HG03097 (cell line): ENCODE results near the gene AP5S1.
"Not testable (repeated sequence)": the region's sequence is repeated elsewhere in the genome, so short reads cannot be mapped to it uniquely, and the experiment has no call there.

Experiments
- ATAC-seq: cut with Tn5 transposase; IDR thresholded peaks from one replicate; pipeline ENCODE4 v1.9.1; 2021; ENCODE audit not compliant: unreplicated experiment, low FRiP score

Gene AP5S1

DNA sequence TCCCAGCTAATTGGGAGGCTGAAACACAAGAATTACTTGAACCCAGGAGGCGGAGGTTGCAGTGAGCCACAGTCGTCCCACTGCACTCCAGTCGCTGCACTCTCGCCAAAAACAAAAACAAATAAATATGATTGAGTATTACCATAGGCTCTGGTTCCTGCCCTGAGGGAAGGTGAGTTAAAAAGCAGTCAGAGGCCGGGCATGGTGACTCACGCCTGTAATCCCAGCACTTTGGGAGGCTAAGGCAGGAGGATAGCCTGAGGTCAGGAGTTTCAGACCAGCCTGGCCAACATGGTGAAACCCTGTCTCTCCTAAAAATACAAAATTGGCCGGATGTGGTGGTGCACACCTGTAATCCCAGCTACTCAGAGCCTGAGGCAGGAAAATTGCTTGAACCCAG lies 19.9 kb downstream of the AP5S1 start:
- ATAC-seq = not testable (repeated sequence)

DNA sequence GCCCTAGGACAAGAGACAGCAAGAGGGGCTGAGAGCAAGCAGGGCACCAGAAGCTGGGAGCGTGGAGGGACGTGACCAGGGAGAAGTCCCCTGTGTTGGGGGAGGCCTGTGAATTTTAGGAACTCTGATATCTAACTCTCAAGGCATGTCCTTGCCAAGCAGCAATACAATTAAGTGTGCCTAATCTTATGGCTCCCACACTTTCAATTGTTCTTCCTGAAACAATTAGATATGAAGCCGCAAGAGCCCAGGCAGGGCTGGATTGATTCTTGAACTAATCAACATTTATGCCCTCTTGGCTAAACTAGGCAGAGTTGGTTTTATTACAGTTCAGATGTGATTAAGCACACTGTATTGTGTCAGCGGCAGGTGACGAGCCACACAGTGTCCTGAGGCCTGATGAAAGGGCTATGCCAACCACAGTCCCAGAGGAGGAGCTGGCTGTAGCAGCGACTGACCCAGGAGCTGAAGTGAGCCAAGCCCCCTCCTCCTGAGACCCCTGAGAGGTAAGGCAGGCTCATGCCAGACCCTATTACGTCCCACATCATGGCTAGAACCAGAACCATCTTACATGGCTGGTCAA lies 22.1 kb downstream of the AP5S1 start:
- ATAC-seq = no peak

DNA sequence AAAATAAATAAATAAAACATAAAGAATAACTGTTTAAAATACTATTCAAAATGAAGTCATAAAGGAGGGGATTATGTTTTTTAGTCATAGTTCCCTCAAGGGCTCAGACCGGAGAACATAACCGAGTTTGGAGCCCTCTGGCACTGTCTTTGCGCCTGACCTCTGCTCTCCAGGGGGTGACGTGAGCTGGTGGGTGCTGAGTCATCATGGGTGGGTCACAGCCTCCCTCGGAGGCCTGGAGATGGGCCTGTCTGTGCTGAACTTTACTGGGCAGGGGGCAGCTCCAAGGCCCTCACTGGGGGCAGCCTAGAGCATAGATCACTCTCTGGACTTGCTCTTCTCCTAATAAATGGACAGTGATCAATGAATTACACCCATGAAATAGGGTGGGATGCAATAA lies 23.1 kb downstream of the AP5S1 start:
- ATAC-seq = no peak

DNA sequence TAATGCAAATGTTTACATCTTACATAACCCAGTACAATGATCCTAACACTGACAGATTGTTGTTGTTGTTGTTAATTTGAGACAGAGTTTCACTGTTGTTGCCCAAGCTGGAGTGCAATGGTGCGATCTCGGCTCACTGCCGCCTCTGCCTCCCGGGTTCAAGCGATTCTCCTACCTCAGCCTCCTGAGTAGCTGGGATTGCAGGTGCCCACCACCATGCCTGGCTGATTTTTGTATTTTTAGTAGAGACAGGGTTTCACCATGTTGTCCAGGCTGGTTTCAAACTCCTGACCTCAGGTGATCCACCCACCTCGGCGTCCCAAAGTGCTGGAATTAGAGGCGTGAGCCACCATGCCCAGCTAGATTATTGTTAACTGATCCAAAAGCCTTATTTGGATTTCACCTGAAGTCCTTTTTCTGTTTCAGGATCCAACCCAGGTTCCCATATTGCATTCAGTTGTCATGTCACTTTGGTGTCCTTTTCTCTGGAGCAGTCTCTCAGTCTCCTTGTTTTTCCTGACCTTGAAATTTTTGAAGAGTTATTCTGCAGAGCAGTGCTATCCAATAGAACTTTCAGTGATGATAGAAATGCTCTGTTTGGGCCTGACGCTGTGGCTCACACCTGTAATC lies 23.8 kb downstream of the AP5S1 start:
- ATAC-seq = not testable (repeated sequence)

DNA sequence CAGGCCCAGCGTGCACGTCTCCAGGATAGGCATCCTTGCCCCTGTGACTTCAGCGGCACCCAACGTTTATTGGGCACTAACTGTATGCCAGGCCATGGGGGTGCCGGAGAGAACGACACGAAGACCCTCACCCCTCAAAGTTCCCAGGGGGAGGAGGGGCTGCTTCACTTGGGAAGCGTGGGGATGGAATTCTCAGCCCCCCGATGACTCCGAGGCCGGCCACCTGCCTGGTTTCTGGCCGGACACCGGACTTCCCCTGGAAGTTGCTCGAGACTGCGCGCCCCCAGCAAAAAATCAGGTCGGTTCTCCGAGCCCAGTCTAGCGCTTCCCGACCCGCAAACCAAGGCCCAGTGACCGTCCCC lies 26.0 kb downstream of the AP5S1 start:
- no peak for ATAC-seq

DNA sequence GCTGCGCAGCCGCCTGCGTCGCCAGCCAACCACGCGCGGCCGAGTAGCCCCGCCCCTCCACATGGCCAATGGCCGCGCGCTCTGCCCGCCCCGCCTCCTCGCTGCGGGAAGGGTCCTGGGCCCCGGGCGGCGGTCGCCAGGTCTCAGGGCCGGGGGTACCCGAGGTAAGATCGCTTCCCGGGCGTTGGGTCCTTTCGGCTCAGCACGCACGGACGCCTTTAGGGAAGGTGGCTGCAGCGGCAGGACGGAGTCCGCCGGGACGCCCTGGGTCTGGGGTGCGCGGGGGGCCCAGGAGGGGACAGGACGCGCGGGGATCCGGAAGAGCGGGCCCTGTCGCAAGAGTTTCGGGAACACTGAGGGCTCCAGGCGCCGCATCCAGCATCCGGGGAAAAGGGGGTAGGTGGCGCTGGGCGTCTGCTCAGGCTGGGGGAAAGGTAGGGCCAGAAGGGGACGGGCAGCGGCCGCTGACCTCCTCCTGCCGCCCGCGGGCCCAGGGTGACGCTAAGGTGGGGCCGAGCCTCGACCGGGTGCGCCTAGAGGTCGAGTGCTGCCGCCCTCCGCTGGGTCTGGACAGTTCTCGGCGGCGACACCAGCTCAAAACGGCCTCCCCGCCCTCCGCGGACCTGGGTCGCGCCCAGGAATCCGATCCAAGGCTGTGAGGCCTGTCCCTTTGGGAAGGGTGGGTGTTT lies 26.5 kb downstream of the AP5S1 start, which contains the start of gene MAVS:
Gene MAVS (plus strand): TSS at position 95 of the 689 bp plus-strand sequence. CDS start 7,791 bp downstream, outside the sequence.
- peak; percentile 88 for ATAC-seq

DNA sequence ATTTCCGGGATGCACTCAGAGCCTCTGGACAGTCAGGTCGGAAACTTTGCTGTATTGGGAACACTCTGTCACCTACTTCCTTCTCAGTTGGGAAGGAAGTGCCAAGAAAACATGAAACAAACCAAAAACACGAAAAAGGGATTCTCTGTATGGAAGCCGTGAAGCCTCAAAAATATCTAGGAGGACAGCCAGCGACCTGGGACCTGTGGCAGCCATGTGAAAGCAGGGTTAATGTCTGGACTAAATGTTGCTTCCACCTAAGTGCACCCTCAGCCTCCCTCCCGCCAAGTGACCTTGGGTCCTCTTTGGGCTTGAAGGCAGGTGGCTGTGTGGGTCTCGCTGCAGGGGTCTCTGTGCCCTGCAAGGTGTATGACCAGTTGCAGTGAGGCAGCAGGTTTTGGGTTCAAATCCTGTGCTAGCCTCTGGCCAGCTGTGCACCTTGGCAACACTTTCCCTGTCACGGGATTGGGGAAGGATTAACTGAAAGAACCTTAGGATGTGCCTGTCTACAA lies 27.1 kb downstream of the AP5S1 start:
- no peak for ATAC-seq

DNA sequence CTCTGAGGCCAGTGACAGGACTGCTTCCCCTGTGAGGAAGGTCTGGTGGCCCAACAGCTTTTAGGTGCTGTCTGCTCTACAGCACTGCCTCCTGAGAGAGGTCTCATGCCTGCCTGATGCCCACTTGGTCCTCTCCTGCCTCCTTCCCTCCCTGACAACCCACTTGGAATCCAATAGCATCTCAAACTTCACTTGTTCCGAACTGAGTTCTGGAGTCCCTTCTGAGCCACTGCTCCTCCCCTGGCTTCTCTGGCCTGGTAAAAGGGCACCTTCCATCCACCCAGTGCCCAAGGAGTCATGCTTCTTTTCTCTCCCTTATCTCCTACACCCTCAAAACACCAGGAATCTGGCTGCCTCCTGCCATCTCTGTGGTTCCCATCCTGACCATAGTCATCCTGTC lies 28.2 kb downstream of the AP5S1 start:
- no peak for ATAC-seq

DNA sequence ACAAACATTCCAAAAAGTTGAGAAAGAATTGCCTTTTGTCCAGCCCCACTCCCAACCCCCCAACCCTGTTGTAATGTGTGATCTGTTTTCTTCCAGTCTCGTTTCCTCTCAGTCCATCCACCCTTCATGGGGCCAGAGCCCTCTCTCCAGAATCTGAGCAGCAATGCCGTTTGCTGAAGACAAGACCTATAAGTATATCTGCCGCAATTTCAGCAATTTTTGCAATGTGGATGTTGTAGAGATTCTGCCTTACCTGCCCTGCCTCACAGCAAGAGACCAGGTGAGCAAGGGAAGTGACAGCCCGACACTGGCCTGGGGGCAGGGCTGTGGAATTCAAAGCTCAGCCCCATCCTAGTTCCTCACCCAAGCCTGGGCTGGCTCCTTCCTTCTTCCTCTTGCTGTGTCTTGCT lies 34.1 kb downstream of the AP5S1 start:
- ATAC-seq = no peak

DNA sequence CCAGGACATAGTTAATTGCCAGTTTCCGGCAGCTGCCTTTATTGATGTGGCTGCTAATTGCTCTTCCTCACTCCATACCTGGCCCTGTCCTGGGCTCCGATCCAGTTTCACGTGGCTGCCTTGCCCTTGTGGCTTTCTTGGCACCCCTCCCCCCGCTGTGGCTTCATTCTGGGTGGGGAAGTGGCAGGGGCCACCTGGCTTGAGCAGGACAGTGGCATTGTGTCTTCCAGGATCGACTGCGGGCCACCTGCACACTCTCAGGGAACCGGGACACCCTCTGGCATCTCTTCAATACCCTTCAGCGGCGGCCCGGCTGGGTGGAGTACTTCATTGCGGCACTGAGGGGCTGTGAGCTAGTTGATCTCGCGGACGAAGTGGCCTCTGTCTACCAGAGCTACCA lies 37.1 kb downstream of the AP5S1 start:
- ATAC-seq = no peak

DNA sequence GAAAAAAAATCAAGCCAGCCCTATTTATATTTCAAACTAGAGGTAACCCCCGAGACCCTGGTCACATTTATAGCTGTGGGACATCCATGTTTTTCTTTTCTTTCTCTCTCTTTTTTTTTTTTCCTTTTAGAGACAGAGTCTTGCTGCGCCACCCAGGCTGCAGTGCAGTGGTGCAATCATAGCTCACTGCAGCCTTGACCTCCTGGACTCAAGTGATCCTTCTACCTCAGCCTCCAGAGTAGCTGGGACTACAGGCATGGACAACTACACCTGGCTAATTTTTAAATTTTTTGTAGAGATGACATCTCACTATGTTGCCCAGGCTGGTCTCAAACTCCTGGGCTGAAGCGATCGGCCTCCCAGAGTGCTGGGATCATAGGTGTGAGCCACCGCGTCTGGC lies 38.3 kb downstream of the AP5S1 start:
- no peak for ATAC-seq

DNA sequence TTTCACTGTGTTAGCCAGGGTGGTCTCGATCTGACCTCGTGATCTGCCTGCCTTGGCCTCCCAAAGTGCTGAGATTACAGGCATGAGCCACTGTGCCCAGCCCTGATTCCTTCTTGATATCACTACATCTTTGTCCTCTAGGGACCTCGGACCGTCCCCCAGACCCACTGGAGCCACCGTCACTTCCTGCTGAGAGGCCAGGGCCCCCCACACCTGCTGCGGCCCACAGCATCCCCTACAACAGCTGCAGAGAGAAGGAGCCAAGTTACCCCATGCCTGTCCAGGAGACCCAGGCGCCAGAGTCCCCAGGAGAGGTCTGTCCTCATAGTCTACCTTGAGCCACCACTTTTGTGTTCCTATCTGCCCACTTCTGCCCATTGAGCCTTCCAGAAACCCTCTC lies 40.8 kb downstream of the AP5S1 start:
- no peak for ATAC-seq

DNA sequence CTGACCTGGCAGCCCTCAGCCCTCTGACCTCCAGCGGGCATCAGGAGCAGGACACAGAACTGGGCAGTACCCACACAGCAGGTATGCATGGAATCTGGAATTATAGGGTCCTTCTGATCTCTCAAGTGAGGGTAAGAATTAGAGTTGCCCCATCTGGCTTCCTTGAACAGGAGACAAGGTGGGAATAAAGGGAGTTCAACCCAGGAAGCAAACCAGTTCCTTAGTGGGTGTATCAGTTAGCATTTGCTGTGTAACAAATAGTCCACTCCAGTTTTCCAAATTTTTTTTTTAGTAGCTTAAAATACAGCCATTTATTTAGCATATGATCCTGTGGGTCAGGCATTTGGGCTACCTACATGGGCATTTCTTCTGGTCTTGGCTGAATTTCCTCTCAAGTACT lies 42.0 kb downstream of the AP5S1 start:
- no peak for ATAC-seq

DNA sequence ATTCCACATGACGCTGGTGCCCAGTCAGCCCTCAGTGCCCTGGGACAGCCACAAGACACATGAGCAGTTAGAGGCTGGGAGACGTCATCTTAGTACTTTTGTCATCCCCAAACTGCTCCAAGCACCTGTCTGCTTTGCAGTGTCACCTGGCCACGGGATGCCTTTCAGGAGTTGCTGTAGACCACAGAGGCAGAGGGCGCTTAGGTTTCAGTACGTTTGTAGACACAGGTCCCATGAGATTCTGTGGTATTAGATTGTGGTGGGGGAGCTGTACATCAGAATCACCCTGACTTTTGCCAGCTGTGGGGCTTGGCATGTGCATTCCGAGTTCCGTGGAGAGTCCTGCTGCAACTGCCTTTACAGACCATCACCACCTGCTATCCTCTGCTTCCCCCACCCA lies 43.0 kb downstream of the AP5S1 start:
- ATAC-seq = no peak

DNA sequence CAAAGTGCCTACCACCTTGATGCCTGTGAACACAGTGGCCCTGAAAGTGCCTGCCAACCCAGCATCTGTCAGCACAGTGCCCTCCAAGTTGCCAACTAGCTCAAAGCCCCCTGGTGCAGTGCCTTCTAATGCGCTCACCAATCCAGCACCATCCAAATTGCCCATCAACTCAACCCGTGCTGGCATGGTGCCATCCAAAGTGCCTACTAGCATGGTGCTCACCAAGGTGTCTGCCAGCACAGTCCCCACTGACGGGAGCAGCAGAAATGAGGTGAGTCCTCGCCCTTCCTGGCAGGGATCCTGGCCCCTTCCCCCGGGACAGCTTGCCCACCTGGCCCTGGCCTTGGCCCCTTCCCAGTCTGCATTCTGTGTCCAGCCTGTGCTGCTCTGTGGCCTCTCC lies 44.2 kb downstream of the AP5S1 start:
- no peak for ATAC-seq

DNA sequence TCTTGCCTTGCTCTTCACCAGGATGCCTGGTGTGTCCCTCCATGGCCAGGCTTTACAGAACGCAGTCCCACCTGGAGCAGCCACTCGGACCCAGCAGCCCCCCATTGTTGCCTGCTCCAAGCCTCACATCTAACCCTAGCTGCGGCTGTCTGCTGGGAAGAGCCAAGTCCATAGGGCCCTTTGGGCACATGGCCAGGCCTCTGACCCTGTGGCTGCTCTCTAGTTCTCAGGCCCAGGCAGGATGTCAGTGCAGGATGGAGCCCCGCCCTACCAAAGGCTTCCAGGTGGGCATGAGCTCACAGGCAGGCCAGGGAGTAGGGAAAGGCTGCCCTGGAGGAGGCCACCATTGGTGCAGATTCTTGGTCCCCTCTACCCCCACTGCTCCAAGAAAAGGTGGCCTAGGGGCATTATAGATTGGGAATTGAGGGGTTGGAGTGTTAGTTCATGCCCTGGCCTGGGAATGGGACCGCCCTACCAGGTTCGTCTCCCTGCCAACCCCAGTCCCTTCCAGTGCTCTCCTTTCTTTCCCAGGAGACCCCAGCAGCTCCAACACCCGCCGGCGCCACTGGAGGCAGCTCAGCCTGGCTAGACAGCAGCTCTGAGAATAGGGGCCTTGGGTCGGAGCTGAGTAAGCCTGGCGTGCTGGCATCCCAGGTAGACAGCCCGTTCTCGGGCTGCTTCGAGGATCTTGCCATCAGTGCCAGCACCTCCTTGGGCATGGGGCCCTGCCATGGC lies 45.0 kb downstream of the AP5S1 start:
- no peak for ATAC-seq

DNA sequence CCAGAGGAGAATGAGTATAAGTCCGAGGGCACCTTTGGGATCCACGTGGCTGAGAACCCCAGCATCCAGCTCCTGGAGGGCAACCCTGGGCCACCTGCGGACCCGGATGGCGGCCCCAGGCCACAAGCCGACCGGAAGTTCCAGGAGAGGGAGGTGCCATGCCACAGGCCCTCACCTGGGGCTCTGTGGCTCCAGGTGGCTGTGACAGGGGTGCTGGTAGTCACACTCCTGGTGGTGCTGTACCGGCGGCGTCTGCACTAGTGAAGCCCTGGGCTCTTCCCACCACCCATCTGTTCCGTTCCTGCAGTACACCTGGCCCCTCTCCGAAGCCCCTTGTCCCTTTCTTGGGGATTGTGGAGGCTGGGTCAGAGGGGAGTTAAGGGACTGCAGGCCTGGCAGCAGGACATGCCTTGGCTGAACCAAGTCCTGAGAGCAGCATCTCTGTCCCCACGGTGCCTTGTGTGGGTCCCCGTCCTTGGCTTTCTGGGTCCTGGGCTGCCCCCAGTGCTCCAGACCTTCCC lies 45.6 kb downstream of the AP5S1 start:
- ATAC-seq = no peak

DNA sequence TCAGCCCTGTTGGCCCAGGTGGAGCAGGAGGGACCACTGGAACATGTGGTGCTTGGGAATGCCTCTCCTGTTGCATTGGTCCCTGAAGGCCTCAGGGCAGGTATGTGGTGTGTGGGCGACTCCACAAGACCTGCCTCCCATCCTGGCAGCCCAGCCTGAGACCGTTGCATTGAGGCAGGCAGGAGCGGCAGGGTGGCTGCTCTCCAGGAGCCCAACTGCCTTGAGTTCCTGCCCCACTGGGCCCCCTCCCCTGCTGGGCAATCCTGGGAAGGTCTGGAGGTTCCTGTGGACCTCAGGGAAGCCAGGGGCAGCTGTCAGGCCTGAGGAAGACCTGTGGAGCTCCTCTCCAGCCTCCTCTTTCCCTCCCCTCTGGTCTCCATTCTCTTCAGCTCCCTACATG lies 46.1 kb downstream of the AP5S1 start:
- ATAC-seq = no peak

DNA sequence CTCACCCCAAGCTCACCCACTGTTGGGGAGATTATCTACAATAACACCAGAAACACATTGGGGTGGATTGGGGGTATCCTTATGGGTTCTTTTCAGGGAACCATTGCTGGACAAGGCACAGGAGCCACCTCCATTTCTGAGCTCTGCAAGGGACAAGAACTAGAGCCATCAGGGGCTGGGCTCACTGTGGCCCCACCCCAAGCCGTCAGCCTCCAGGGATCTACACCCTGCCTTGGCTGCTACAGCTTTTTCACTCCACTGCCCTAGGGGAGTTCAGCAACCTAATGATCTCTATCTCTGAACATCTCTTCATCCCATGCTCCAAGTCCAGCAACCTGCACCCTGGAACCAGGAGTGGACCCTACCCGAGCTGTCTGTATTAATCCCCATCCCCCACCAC lies 47.5 kb downstream of the AP5S1 start:
- no peak for ATAC-seq

DNA sequence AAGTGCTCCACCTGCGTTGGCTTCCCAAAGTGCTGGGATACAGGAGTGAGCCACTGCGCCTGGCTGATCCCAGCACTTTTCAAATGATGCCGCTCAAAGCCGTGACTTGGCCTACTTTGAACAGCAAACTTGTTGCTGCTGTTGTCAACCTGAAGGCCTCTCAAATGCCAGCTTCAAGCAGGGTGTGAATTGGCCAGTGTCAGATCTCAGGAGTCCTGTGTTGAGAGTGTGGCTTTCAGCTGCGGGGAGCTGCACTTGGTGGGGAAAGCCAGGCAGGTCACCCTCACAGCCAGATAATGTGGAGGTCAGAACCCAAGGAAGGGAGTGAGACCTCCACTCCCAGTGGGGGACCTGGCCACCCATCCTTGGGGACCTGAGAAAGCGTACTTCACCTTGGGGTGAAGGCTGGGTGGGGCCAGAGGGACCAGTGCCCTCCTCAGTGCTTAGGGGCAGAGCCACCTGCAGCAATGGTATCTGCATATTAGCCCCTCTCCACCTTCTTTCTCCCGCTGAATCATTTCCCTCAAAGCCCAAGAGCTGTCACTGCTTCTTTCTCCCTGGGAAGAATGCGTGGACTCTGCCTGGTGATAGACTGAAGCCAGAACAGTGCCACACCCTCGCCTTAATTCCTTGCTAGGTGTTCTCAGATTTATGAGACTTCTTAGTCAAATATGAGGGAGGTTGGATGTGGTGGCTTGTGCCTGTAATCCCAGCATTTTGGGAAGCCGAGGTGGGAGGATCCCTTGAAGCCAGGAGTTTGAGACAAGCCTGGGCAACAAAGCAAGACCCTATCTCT lies 49.7 kb downstream of the AP5S1 start:
- ATAC-seq = no peak
